Effector memory CD4-positive, alpha-beta T cell (primary cell): ENCODE measurements around the gene HSD3B7.

Experiments
- DNase-seq, 3 donors: peaks; one replicate each; pipeline ENCODE4 v3.0.0-alpha.2; 2020
- H3K27ac ChIP-seq: 2 replicates; pipeline ENCODE4 v1.7.0; 2013; ENCODE audit warnings: mild to moderate bottlenecking, low read length, moderate library complexity; ENCODE audit not compliant: insufficient read depth, poor library complexity, severe bottlenecking
- H3K27me3 ChIP-seq: replicated peaks from 2 replicates; pipeline ENCODE4 v1.7.0; 2013; ENCODE audit warnings: mild to moderate bottlenecking, low read length; ENCODE audit not compliant: insufficient read depth, control insufficient read depth, poor library complexity, severe bottlenecking
- H3K36me3 ChIP-seq: 2 replicates; pipeline ENCODE4 v1.7.0; 2013; ENCODE audit warnings: mild to moderate bottlenecking, low read length, moderate library complexity; ENCODE audit not compliant: control insufficient read depth, insufficient read depth
- H3K4me1 ChIP-seq: 2 replicates; pipeline ENCODE4 v1.7.0; 2013; ENCODE audit warnings: low read length, mild to moderate bottlenecking; ENCODE audit not compliant: control insufficient read depth, insufficient read depth, poor library complexity, severe bottlenecking
- H3K4me3 ChIP-seq: 2 replicates; pipeline ENCODE4 v1.7.0; 2013; ENCODE audit warnings: low read length, low read depth, mild to moderate bottlenecking; ENCODE audit not compliant: insufficient read depth, poor library complexity, severe bottlenecking
- H3K9me3 ChIP-seq: 2 replicates; pipeline ENCODE4 v1.7.0; 2013; ENCODE audit warnings: mild to moderate bottlenecking, low read length, moderate library complexity; ENCODE audit not compliant: control insufficient read depth

Gene HSD3B7

DNA sequence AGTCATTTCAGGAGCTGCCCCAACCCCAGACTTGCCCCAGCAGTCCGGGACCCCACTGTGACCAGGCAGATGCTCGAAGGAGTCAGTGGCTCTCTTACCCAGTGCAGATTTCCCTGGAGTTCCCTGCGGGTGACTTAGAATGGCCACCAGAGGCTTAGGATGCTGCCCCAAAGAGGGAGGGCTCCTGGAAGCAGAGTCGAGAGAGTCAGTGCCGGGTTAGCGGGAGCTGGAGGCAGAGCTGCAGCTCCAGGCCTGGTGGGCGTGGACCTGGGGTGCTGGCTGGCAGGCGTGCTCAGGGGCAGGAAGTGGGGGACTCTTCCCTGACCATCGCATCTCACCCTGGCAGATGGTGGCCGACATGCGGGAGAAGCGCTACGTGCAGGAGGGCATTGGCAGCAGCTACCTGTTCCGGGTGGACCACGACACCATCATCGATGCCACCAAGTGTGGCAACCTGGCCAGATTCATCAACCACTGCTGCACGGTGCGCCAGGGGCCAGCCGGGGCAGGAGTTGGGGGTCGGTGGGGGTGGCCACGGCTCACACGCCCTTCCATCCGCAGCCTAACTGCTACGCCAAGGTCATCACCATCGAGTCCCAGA, 1.6 kb upstream of the HSD3B7 start:
- no peak for DNase-seq
- Histone ChIP-seq H3K9me3 (no peaks in the 10 kb centered on the region), H3K4me1 (peaks cover 5% of the 10 kb centered on the region), H3K36me3 (peaks cover 33% of the 10 kb centered on the region), H3K4me3 (no peak overlapping the region), H3K27ac (no peak overlapping the region), H3K27me3 (no peaks in the 10 kb centered on the region)

DNA sequence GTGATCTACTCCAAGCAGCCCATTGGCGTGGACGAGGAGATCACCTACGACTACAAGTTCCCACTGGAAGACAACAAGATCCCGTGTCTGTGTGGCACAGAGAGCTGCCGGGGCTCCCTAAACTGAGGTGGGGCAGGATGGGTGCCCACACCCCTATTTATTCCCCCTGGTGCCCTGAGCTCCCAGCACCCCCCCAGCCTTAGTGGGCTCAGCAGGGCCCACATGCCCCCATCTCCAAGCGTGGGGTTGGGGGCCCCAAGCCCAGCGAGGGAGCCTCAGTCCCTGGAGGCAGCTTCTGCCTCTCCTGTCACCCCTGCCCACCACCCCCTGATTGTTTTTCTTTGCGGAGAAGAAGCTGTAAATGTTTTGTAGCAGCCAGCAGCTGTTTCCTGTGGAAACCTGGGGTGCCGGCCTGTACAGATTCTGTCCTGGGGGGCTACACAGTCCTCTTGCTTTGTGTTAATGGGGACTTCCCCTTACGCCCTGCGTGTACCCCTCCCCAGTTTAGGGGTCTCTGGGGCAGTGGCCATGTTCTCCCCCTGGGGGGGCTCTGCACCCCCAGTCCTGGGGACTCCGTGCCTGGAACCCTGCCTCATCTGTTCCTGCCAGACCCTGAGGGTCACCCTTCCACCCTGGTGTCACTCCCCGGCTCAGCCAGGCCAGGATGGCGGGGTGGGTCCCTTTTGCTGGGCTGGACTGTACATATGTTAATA, 953 bp upstream of the HSD3B7 start:
- no peak overlapping the region for H3K27ac ChIP-seq
- peaks cover 27% of the 10 kb centered on the region for H3K36me3 ChIP-seq
- peaks cover 5% of the 10 kb centered on the region for H3K4me1 ChIP-seq
- no peaks in the 10 kb centered on the region for H3K9me3 ChIP-seq
- no peak overlapping the region for H3K4me3 ChIP-seq
- DNase-seq = no peak
- H3K27me3 ChIP-seq = no peaks in the 10 kb centered on the region

DNA sequence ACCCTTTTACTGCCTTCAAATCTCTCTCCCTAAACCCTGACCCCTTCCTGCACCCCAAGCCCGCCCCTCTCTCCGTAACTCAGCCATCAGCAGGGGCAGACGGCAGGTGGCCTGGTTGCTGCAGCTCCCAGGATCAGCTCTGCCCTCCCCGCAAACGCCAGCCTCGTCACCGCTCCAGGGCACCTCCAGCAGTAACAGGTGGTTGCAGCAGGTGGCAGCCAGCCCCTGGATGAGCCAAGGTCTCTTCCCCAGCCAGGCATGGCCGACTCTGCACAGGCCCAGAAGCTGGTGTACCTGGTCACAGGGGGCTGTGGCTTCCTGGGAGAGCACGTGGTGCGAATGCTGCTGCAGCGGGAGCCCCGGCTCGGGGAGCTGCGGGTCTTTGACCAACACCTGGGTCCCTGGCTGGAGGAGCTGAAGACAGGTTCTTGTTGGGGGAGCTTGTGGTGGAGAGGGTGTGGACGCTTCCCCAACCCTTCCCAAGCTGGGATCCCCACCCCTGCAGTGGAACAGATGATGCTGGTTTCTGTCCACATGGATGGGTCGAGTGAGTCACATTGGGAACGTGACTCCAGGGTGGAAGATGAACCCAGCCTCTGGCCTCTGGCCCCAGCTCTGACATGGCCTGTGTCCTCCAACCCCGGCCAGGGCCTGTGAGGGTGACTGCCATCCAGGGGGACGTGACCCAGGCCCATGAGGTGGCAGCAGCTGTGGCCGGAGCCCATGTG, 558 bp downstream of the HSD3B7 start:
- no peak overlapping the region for H3K27ac ChIP-seq
- no peaks in the 10 kb centered on the region for H3K9me3 ChIP-seq
- H3K27me3 ChIP-seq = no peaks in the 10 kb centered on the region
- H3K4me3 ChIP-seq = no peak overlapping the region
- peaks cover 13% of the 10 kb centered on the region for H3K36me3 ChIP-seq
- no peak for DNase-seq
- H3K4me1 ChIP-seq = peaks cover 5% of the 10 kb centered on the region

DNA sequence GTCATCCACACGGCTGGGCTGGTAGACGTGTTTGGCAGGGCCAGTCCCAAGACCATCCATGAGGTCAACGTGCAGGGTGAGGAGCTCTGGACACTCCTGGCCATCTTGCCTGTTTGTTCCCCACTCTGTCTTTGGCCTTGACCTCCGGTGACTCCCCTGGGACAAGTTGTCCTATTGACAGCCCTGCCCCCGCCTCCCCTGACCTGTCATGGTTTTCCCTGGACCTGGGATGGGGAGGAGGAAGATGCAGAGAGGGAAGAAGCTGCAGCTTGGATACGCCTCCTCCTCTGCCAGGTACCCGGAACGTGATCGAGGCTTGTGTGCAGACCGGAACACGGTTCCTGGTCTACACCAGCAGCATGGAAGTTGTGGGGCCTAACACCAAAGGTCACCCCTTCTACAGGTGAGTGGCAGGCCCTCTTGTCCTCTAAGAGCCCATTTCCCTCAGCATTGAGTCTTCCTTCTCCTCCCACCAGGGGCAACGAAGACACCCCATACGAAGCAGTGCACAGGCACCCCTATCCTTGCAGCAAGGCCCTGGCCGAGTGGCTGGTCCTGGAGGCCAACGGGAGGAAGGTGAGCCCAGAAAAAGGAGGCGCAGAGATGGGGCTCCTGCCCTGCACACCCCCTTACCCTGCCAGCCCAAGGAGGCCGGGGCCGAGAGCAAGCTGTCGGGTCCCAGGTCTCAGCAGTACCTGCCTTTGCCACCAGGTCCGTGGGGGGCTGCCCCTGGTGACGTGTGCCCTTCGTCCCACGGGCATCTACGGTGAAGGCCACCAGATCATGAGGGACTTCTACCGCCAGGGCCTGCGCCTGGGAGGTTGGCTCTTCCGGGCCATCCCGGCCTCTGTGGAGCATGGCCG, 1.4 kb downstream of the HSD3B7 start:
- Histone ChIP-seq H3K9me3 (no peaks in the 10 kb centered on the region), H3K36me3 (peaks cover 9% of the 10 kb centered on the region), H3K4me1 (peaks cover 5% of the 10 kb centered on the region), H3K27me3 (no peaks in the 10 kb centered on the region), H3K27ac (no peak overlapping the region), H3K4me3 (no peak overlapping the region)
- no peak for DNase-seq

DNA sequence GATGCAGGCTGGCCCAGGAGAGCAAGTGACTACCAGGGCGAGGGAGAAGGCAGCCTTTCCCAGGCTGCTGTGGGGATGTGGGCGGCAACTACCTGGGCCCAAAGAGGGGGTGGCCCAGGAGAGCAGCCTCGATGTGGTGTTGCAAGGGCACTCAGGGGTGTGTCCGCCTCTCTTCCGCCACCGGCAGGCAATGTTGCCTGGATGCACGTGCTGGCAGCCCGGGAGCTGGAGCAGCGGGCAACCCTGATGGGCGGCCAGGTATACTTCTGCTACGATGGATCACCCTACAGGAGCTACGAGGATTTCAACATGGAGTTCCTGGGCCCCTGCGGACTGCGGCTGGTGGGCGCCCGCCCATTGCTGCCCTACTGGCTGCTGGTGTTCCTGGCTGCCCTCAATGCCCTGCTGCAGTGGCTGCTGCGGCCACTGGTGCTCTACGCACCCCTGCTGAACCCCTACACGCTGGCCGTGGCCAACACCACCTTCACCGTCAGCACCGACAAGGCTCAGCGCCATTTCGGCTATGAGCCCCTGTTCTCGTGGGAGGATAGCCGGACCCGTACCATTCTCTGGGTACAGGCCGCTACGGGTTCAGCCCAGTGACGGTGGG, 2.7 kb downstream of the HSD3B7 start:
- peaks cover 5% of the 10 kb centered on the region for H3K4me1 ChIP-seq
- H3K9me3 ChIP-seq = no peaks in the 10 kb centered on the region
- H3K27me3 ChIP-seq = no peaks in the 10 kb centered on the region
- no peak for DNase-seq
- H3K4me3 ChIP-seq = no peak overlapping the region
- peaks cover 3% of the 10 kb centered on the region for H3K36me3 ChIP-seq
- no peak overlapping the region for H3K27ac ChIP-seq

DNA sequence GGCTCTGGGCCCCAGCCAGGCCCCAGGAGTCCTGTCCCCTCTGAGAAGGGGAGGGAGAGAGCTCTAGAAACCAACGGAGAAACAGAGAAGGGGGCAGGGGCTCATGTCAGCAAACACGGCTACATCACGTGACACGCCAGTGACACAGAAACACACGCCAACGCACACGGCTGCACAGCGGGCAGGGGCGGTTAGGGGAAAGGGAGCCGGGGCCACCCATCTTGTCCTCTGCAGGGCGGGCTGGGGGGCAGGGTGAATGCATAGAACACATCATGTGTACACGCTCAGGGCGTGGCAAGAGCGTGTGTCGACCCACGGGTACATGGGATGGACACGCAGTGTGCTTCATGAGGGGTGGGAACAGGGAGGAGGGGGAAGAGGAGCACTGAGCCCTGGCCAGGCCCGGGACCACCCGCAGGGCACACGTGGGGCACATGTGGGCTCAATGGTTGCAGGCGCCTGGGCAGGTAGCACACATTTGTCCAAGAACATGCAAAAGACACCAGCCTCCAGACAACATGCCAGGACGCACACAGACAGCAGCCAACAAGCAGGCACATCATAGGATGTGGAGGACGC, 4.6 kb downstream of the HSD3B7 start:
- Histone ChIP-seq H3K27ac (no peak overlapping the region), H3K27me3 (no peaks in the 10 kb centered on the region)

DNA sequence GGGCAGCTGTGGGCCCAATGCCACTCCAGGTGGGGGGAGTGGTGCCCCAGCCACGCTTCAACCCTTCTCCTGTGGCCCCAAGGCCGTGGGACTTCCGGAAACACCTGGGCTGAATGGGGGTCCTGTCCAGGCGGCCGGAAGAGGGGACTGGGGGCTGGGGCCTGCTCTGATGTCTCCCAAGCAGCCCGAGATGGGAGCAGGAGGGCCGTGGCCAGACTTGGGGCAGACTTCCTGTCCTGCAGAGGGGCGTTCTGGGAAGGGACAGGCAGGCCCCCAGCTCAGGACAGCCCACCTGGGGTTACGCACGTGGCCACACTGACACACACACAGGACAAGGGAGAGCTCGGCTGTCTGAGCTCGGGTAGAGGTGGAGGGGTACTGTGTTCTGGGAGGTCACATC, 5.1 kb downstream of the HSD3B7 start:
- peaks cover 2% of the 10 kb centered on the region for H3K4me1 ChIP-seq
- no peaks in the 10 kb centered on the region for H3K36me3 ChIP-seq
- no peak overlapping the region for H3K27ac ChIP-seq
- H3K27me3 ChIP-seq = no peaks in the 10 kb centered on the region
- no peaks in the 10 kb centered on the region for H3K9me3 ChIP-seq
- H3K4me3 ChIP-seq = no peak overlapping the region
- no peak for DNase-seq

More for the DNA sequence above, 4.6 kb downstream of the HSD3B7 start:
- H3K4me3 ChIP-seq = no peak overlapping the region
- no peaks in the 10 kb centered on the region for H3K9me3 ChIP-seq
- H3K4me1 ChIP-seq = peaks cover 5% of the 10 kb centered on the region
- no peaks in the 10 kb centered on the region for H3K36me3 ChIP-seq
- no peak for DNase-seq

DNA sequence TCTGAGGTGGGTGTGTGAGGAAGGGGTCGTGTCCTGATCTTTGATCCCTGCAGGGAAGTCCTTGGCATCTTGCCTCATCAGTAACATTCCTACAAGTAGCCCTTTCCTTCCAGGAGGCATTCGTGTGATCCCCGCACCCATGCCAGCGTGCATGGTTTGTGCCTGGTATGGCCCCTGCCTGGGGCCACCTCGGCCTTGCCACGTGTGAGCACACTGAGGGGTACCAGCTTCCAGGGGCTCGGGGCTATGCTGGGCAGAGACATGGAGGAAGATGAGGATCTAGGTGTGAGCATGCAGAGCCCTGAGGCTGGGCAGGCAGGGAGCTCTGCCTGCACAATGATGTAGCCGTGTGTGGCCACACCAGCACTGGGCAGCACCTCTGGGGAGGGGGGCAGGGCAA, 6.0 kb downstream of the HSD3B7 start:
- H3K27ac ChIP-seq = no peak overlapping the region
- H3K27me3 ChIP-seq = no peaks in the 10 kb centered on the region
- no peak for DNase-seq
- no peaks in the 10 kb centered on the region for H3K36me3 ChIP-seq
- no peak overlapping the region for H3K4me3 ChIP-seq
- no peaks in the 10 kb centered on the region for H3K4me1 ChIP-seq
- no peaks in the 10 kb centered on the region for H3K9me3 ChIP-seq

DNA sequence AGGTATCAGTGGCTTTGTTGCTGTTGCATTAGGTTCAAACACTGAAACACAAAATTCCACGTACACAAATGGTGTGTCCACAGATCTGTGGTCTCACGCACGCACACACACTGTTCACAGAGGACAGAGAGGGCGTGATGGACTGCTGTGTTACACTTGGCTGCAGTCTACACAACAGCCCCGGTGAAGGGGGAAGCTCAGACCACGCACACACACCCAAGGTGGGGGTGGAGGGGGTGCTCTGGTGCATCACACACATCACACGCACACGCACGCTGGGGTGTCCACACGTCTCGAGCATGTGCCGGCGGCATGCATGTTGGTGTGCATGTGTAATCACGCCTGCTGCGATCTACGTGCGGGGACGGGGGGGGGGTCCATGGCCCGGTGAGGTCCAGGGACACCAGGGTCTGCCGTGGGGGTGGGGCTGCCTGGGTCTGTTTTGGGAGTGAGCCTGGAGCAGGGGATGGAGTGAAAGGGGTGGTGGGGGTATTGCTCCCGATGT, 7.3 kb downstream of the HSD3B7 start:
- no peak for DNase-seq
- no peaks in the 10 kb centered on the region for H3K27me3 ChIP-seq
- no peak overlapping the region for H3K4me3 ChIP-seq
- no peak overlapping the region for H3K27ac ChIP-seq
- H3K9me3 ChIP-seq = no peaks in the 10 kb centered on the region
- H3K36me3 ChIP-seq = no peaks in the 10 kb centered on the region
- peaks cover 6% of the 10 kb centered on the region for H3K4me1 ChIP-seq
